Natural killer cell (primary cell): Measurements from ENCODE around the gene SEMA5A. TPM values are rescaled to one million over a fixed set of nuclear protein-coding genes. Genes with fewer than 3 reads are reported as not detected.

Source experiments
- ATAC-seq, 3 donors: fragments of 150-1000 bp in 2 of 3; fragments of 200-7000 bp in 1 of 3; cut with Tn5 transposase; 1 replicate in 1 of 3; 2 replicates in 2 of 3; pipeline ENCODE4 v1.10.0; 2021; ENCODE audit warnings: mild to moderate bottlenecking in 2 of 3, moderate library complexity in 2 of 3
- DNase-seq, 2 donors: peaks; one replicate each; pipeline versions ENCODE4 v3.0.0 to v3.0.0-alpha.2; 2013 to 2021; ENCODE audit warnings: mixed read lengths in 1 of 2
- H3K27ac ChIP-seq: one replicate; pipeline ENCODE4 v1.5.1; 2013; ENCODE audit warnings: mild to moderate bottlenecking, low read length
- H3K27me3 ChIP-seq: one replicate; pipeline ENCODE4 v1.6.1; 2013; ENCODE audit warnings: low read length; ENCODE audit not compliant: control insufficient read depth, insufficient read depth
- H3K36me3 ChIP-seq: one replicate; pipeline ENCODE4 v1.6.1; 2013; ENCODE audit warnings: low read length; ENCODE audit not compliant: control insufficient read depth, insufficient read depth
- H3K4me1 ChIP-seq: one replicate; pipeline ENCODE4 v1.6.1; 2013; ENCODE audit warnings: low read length; ENCODE audit not compliant: control insufficient read depth, insufficient read depth
- H3K4me3 ChIP-seq: one replicate; pipeline ENCODE4 v1.5.1; 2013; ENCODE audit warnings: low read length
- H3K9me3 ChIP-seq: one replicate; pipeline ENCODE4 v1.6.1; 2013; ENCODE audit warnings: low read length; ENCODE audit not compliant: control insufficient read depth, insufficient read depth
- H3K27ac Mint-ChIP-seq, 2 donors: one replicate each; pipeline ENCODE4 v1.8.0; 2022; ENCODE audit warnings: mild to moderate bottlenecking in 2 of 2, mixed read lengths in 2 of 2, moderate library complexity in 1 of 2
- H3K27me3 Mint-ChIP-seq, 2 donors: one replicate each; pipeline ENCODE4 v1.8.0; 2022; ENCODE audit warnings: low read depth in 2 of 2, mixed read lengths in 2 of 2
- H3K36me3 Mint-ChIP-seq: one replicate; pipeline ENCODE4 v1.8.0; 2022; ENCODE audit warnings: mixed read lengths
- H3K4me1 Mint-ChIP-seq, 2 donors: one replicate each; pipeline ENCODE4 v1.8.0; 2022; ENCODE audit warnings: mixed read lengths in 2 of 2
- H3K4me3 Mint-ChIP-seq: one replicate; pipeline ENCODE4 v1.8.0; 2022; ENCODE audit warnings: mild to moderate bottlenecking, moderate library complexity, mixed read lengths
- H3K9me3 Mint-ChIP-seq, 2 donors: one replicate each; pipeline ENCODE4 v1.8.0; 2022; ENCODE audit warnings: mixed read lengths in 2 of 2
- CTCF ChIP-seq: fragments of 200-600 bp; IDR thresholded peaks from one replicate; pipeline ENCODE4 v1.8.0; 2022; ENCODE audit warnings: antibody characterized with exemption
- WGBS: methylation state at CpG from one replicate; pipeline ENCODE4 v1.1.7; 2013; ENCODE audit warnings: missing lambda C conversion rate; ENCODE audit not compliant: insufficient coverage; 5-methylcytosine and 5-hydroxymethylcytosine counted together
- intact Hi-C: fragments of 100-400 bp; cut with micrococcal nuclease; formaldehyde crosslinking; loops from one replicate; pipeline ENCODE4 v1.14.2; 2022
- total RNA-seq, 4 donors: library from RNA; stranded (reverse); fragments of 120-200 nt in 1 of 4; gene quantifications; one replicate each; pipeline versions ENCODE4 v1.2.3 to v1.2.4, GENCODE V29; 2013 to 2022

SEMA5A gene
- total RNA-seq, 3 donors from 2014 or later (not counting 1 experiment from before 2014, with no cell fraction given) = 0.15 TPM; not detected in 2

- H3K4me1 Mint-ChIP-seq = no peaks in the 10 kb centered on the region
- no peaks in the 10 kb centered on the region for H3K36me3 Mint-ChIP-seq
- ATAC-seq (no peak), DNase-seq (no peak)
- 81% methylated on average over 2 of the region's 2 CpGs for WGBS
- H3K36me3 ChIP-seq = no peaks in the 10 kb centered on the region
- TF ChIP-seq CTCF = no peak
- H3K27ac Mint-ChIP-seq = no peak overlapping the region
- no peak overlapping the region for H3K4me3 Mint-ChIP-seq
- H3K4me3 ChIP-seq = no peak overlapping the region
- H3K27me3 Mint-ChIP-seq = no peaks in the 10 kb centered on the region
- H3K9me3 ChIP-seq = peaks cover 3% of the 10 kb centered on the region
- H3K27ac ChIP-seq = no peak overlapping the region
- no peaks in the 10 kb centered on the region for H3K27me3 ChIP-seq
- peaks cover 11% of the 10 kb centered on the region in 2 donors for H3K9me3 Mint-ChIP-seq
- H3K4me1 ChIP-seq = no peaks in the 10 kb centered on the region
- intact Hi-C loops = no loop called here
Observed at GRCh38 chr5:9302218-9302617, 243.7 kb downstream of the SEMA5A start.

- intact Hi-C loops = no loop called here
- Histone ChIP-seq H3K4me3 (no peak overlapping the region), H3K36me3 (no peaks in the 10 kb centered on the region), H3K27me3 (no peaks in the 10 kb centered on the region), H3K4me1 (no peaks in the 10 kb centered on the region), H3K9me3 (peaks cover 3% of the 10 kb centered on the region), H3K27ac (no peak overlapping the region)
- no peaks in the 10 kb centered on the region for H3K36me3 Mint-ChIP-seq
- H3K27ac Mint-ChIP-seq = no peak overlapping the region
- ATAC-seq (no peak), DNase-seq (no peak)
- H3K27me3 Mint-ChIP-seq = no peaks in the 10 kb centered on the region
- no peak for TF ChIP-seq CTCF
- H3K9me3 Mint-ChIP-seq = peaks cover 10% of the 10 kb centered on the region in 2 donors
- 89% methylated on average over 6 of the region's 6 CpGs for WGBS
- no peak overlapping the region for H3K4me3 Mint-ChIP-seq
- H3K4me1 Mint-ChIP-seq = no peaks in the 10 kb centered on the region
Observed at GRCh38 chr5:9301200-9301599, 244.7 kb downstream of the SEMA5A start.

GRCh38 chr5:9297134-9297533 lies 248.7 kb downstream of the SEMA5A start:
- WGBS = 65% methylated on average over 3 of the region's 4 CpGs
- TF ChIP-seq CTCF = no peak

GRCh38 chr5:9295466-9295801 lies 250.4 kb downstream of the SEMA5A start:
- H3K27ac Mint-ChIP-seq = no peak overlapping the region
- H3K27me3 Mint-ChIP-seq = no peaks in the 10 kb centered on the region
- Histone ChIP-seq H3K4me3 (no peak overlapping the region), H3K36me3 (no peaks in the 10 kb centered on the region), H3K4me1 (no peaks in the 10 kb centered on the region), H3K27me3 (no peaks in the 10 kb centered on the region), H3K27ac (no peak overlapping the region), H3K9me3 (no peaks in the 10 kb centered on the region)
- WGBS = 38% methylated on average over 1 of the region's 1 CpG
- intact Hi-C loops = no loop called here
- peaks cover 12 to 15% of the 10 kb centered on the region in 2 donors for H3K9me3 Mint-ChIP-seq
- no peak overlapping the region for H3K4me3 Mint-ChIP-seq
- DNase-seq (no peak), ATAC-seq (no peak)
- no peaks in the 10 kb centered on the region for H3K36me3 Mint-ChIP-seq
- TF ChIP-seq CTCF = no peak
- H3K4me1 Mint-ChIP-seq = no peaks in the 10 kb centered on the region

More at GRCh38 chr5:9297134-9297533, 248.7 kb downstream of the SEMA5A start:
- Histone ChIP-seq H3K36me3 (no peaks in the 10 kb centered on the region), H3K4me1 (no peaks in the 10 kb centered on the region), H3K27me3 (no peaks in the 10 kb centered on the region), H3K9me3 (peaks cover 3% of the 10 kb centered on the region), H3K27ac (no peak overlapping the region), H3K4me3 (no peak overlapping the region)
- no peaks in the 10 kb centered on the region for H3K36me3 Mint-ChIP-seq
- intact Hi-C loops = no loop called here
- no peak overlapping the region for H3K4me3 Mint-ChIP-seq
- H3K9me3 Mint-ChIP-seq = peaks cover 11 to 15% of the 10 kb centered on the region in 2 donors
- H3K4me1 Mint-ChIP-seq = no peaks in the 10 kb centered on the region
- ATAC-seq (no peak), DNase-seq (no peak)
- no peaks in the 10 kb centered on the region for H3K27me3 Mint-ChIP-seq
- no peak overlapping the region for H3K27ac Mint-ChIP-seq
